GM19328 (cell line): ENCODE measurements around the gene DGAT2.
"Not testable (repeated sequence)": the region's sequence is repeated elsewhere in the genome, so short reads cannot be mapped to it uniquely, and the experiment has no call there.

ENCODE experiments used
- ATAC-seq: cut with Tn5 transposase; IDR thresholded peaks from one replicate; pipeline ENCODE4 v1.9.1; 2021; ENCODE audit warnings: mild to moderate bottlenecking, moderate library complexity; ENCODE audit not compliant: unreplicated experiment

The DGAT2 gene, protein sequence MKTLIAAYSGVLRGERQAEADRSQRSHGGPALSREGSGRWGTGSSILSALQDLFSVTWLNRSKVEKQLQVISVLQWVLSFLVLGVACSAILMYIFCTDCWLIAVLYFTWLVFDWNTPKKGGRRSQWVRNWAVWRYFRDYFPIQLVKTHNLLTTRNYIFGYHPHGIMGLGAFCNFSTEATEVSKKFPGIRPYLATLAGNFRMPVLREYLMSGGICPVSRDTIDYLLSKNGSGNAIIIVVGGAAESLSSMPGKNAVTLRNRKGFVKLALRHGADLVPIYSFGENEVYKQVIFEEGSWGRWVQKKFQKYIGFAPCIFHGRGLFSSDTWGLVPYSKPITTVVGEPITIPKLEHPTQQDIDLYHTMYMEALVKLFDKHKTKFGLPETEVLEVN

DNA sequence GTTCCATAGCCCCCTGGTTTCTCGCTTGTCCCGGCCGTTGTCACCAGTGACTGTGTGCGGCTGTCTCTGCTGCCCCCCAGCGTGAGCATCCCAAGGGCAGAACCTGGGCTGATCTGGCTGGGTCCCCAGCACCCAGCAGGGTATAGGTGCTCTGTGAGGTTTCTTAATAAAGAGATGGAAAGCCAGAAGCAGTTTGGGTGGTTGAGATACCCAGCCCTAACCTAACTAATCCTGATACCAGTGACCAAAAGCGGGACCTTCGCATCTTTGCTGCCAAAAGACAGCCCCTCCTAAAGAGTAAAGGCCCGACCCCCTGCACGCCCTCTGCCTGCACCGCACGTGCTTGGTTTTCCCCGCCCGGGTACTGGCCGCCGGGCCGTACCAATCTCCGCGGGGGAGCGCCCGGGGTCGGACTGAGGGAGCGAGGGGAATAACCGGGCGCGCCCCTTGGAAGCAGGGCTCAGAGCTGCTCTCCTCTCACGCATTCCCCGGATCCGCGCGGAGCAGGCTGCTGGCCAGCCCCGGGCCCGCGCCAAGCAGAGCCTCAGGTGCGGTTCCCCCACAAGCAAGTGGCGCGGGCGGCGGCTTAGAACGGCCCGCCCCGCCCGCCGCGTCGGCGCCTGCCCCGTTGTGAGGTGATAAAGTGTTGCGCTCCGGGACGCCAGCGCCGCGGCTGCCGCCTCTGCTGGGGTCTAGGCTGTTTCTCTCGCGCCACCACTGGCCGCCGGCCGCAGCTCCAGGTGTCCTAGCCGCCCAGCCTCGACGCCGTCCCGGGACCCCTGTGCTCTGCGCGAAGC is at the start of gene DGAT2:
DGAT2 (plus strand) TSS at position 667 of the 797 bp plus-strand sequence. CDS start 214 bp downstream, outside the sequence.
- ATAC-seq: peak; percentile 73

DNA sequence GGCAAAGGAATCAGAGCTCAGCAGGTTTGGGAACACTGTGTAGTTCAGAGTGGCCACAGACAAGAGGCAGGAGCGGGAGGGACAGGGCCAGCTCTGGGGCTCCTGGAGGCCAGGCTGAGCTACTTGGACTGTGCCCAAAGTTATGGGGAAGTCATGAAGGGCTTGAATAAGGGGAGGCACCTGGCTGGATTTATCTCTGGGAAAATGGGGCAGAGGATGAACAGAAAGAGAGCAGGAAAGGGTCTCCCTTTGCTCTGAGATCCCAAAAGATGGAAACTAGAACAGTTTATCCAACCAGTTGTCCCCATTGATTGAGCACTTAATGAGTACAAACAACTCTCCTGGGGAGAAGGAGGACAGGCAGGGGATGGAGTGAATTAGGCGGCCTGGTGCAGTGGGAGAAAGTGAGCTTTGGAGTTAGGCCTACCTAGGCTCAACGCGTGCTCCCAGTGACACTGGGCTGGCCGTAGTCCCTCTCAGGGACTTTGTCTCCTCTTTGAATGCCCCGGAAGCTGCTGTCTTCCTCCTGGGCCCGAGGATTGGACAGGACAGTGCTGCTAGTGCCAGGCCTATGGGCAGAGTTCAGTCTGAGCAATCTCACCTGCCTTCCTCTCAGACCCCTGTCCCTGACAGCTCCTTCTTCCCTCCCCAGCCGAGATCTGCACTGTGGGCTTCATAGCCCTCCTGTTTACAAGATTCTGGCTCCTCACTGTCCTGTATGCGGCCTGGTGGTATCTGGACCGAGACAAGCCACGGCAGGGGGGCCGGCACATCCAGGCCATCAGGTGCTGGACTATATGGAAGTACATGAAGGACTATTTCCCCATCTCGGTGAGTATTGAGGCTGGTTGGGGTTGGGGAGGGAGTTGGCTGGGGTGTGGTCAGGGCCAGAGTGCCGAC is 49.0 kb upstream of the DGAT2 start:
- no peak for ATAC-seq

- ATAC-seq: no peak
These were observed 47.9 kb upstream of the DGAT2 start for GRCh38 chr11:75720639-75721038.

- ATAC-seq: no peak
These were observed 46.5 kb upstream of the DGAT2 start for GRCh38 chr11:75721852-75722668.

- ATAC-seq: no peak
These were observed 45.9 kb upstream of the DGAT2 start for GRCh38 chr11:75722669-75723042.

DNA sequence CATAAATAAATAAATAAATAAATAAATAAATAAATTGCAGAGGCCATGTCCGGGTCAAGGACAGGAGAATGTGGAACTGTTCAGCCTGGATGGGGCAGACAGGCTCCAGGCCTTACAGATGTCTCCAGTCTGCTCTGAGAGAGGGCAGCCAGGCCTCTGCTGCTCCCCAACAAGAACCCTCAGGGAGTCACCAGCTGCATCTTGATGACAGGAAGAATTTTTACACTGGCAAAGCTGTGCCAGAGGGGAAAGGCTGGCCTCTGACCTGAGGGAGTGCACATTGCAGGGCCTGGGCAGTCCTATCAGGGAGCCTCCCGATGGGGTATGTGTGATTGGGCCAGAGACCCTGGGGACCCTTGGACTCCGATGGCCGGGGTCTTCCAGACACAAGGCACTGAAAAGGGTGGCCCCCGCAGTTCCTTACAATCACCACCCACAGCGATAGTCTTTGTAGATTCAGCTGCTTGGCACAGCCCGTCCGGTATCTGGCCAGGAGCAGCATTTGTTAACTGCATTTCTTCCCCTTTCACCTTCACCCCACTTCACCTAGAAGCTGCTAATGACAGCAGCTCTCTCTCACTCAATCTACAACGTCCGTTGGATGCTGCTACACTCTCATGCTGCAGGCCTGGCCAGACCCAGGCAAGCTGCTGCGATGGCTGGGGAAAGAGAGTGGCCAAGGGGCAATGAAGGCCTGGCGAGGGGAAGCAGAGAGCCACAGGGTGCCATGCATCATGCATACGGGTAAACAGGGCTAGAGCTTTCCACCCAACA is 42.8 kb upstream of the DGAT2 start:
- ATAC-seq: no peak

GRCh38 chr11:75728992-75729391 is 39.6 kb upstream of the DGAT2 start:
- no peak for ATAC-seq

GRCh38 chr11:75731095-75731494 is 37.5 kb upstream of the DGAT2 start:
- no peak for ATAC-seq

DNA sequence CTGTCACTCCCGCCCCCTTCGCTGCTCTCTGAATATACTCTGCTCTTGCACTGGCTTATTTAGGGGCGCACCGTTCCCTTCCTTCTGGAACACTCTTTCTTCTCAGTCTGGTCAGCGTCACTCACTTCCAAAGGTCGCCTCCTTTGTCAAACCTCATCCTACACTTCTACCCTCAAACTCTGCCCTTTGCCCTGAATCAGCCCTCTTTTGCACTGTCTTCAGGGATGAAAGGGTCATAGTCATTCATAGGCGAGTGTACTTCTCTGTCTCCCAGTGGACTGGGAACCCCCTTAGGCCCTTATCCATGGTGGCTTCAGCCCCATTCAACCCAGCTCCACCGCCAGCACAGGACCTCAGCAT is 35.5 kb upstream of the DGAT2 start:
- no peak for ATAC-seq

GRCh38 chr11:75733431-75734107 is 35.0 kb upstream of the DGAT2 start:
- no peak for ATAC-seq

- no peak for ATAC-seq
These were observed 33.9 kb upstream of the DGAT2 start for GRCh38 chr11:75734491-75735180.

DNA sequence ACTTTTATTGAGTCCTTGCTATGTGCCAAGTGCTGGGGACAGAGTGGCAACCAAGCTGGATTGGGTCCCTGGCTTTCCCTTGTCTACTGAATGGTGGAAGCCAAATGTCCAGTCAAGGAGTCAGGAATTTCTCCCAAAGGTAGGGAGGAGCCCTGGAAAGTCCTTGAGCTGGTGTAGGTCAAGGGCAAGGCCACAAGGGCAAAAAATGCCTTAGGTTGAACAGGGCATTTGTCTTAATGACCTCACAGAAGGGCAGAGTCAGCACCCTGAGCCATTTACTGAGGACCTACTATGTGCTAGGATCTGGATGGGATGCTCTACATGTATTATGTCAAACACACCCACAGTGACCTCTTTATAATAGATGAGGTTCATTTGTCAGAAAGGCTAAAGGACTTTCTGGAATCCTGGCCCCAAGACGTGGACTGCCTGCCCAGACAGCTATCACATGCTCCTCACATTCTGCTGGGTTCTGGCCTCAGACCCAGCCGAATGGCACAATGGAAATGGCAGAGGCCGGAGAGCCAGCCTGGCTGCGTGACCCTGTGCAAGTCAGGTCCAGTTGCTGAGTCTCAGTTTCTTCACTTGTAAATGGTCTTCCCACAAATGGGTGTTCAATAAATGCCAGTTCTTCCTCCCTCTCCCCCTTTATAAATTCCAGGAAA is 33.3 kb upstream of the DGAT2 start:
- no peak for ATAC-seq

DNA sequence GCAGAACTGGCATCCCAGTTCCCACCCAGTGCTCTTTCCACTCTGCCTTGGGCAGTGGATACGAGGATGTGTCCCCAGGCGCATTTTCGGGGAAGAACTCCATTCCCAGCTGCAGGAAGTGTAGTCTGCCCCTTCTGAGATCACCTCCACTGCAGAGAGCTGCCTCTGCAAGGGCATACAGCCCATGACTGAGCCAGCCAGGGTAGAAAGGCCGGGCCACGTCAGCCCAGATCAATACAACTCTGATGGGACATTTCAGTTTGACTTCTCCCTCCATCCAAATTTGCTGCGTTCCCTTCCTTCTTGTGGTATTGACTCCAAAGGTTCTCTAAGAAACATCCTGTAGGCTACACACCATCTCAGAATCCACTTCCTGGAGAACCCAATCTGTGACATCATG is 31.3 kb upstream of the DGAT2 start:
- no peak for ATAC-seq

DNA sequence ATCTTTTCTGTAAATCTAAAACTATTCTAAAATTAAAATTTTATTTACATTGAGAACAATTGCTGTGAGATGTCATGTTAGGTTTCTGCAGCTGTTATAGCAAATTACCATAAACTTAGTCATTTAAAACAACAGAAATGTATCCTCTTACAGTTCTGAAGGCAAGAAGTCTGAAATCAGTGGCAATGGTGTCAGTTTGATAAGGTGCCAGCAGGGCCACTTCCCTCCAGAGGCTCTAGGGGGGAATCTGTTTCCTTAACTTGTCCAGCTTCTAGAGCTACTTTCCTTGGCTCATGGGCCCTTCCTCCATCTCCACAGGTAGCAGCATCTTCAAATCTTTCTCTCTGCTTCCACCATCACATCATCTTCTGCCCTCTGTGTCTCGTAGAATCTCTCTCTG is 27.9 kb upstream of the DGAT2 start:
- no peak for ATAC-seq

DNA sequence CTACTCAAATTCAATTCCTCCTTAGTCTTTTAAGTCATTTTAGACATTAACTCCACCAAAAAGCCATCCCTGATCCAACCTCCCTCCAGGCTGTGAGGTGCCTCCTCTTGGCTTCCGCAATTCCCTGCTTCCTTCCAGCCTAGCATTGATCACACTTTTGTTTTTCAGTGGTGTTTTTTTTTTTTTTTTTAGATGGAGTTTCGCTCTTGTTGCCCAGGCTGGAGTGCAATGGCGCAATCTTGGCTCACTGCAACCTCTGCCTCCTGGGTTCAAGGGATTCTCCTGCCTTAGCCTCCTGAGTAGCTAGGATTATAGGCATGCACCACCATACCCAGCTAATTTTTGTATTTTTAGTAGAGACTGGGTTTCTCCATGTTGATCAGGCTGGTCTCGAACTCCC is 25.4 kb upstream of the DGAT2 start:
- ATAC-seq: not testable (repeated sequence)

DNA sequence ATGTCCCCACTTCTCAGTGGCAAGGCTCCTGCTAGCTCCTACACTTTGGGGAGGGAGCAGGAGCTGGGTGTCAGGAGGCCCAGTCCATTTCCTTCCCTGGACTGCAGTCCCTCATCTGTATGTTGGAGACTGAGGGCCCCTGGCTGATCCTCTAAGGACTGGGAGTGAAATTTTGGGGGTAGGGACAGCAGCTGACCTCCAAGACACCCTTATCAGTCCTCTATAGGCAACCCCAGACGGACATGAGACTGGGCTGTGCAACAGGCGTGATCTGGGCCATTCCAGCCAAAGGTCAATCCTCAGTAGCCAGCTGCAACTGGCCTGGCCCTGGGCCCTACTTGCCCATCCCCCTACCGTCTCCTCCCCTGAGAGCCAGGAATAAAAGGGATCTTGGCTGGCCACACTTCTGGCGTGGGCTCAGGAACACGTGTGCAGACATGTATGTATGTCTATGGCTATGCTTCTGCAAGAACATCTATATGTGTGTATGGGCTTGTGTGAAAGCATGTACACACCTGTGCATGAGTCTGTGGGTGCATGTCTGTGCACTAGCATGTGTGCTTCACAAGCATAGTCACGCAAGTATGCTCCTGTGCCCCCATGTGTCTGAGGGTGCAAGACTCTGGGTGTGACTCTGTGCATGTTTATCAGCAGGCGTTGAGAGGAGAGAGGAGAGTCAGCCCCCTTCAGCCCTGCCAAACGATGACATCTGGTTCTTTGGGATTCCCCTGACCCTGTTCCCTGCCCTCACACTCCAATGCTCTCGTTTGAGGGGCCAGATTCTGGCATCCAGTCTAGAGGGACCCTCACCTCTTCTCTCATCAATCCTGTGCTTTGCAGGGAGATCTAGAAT is 24.6 kb upstream of the DGAT2 start:
- ATAC-seq: no peak

GRCh38 chr11:75745807-75746206 is 22.8 kb upstream of the DGAT2 start:
- no peak for ATAC-seq
